T-helper 2 cell treated with Interferon-gamma antibody and Interleukin-4, amounts not matched to agents 100 ng/mL and 5 ng/mL, for 36 hours (primary cell): ENCODE results near the gene PMPCA. TPM values are rescaled to one million over a fixed set of nuclear protein-coding genes. Genes with fewer than 3 reads are reported as not detected.

Experiments used
- intact Hi-C: fragments of 100-400 bp; cut with micrococcal nuclease; formaldehyde crosslinking; loops from one replicate; pipeline ENCODE4 v1.15.1; 2023
- total RNA-seq: library from RNA; stranded (reverse); gene quantifications from 2 replicates; pipeline ENCODE4 v1.2.3, GENCODE V29; 2022

Gene PMPCA
- total RNA-seq, 1 donor from 2014 or later, result 58.5 TPM

GRCh38 chr9:136433043-136433715 is 22.7 kb downstream of the PMPCA start:
- intact Hi-C loops, result no loop called here

GRCh38 chr9:136433849-136434579 is 23.6 kb downstream of the PMPCA start:
- intact Hi-C loops, result no loop called here

- intact Hi-C loops, result no loop called here
These were observed 24.2 kb downstream of the PMPCA start for GRCh38 chr9:136434580-136435169.

GRCh38 chr9:136436055-136436634 is 25.7 kb downstream of the PMPCA start:
- intact Hi-C loops, result no loop called here

GRCh38 chr9:136437430-136437829 is 27.0 kb downstream of the PMPCA start:
- intact Hi-C loops, result no loop called here

- intact Hi-C loops, result loop anchor here (2.0 kb wide), 1 partner anchor 45 kb away; the partner anchor contains the start of gene SEC16A
These were observed 27.5 kb downstream of the PMPCA start for GRCh38 chr9:136437839-136438547.

- intact Hi-C loops, result loop anchor here (1.0 to 2.0 kb wide), 2 partner anchors 39 to 44 kb away; partner anchors contain the start of genes SEC16A and SNAPC4
These were observed 28.4 kb downstream of the PMPCA start for GRCh38 chr9:136438548-136439480.

- intact Hi-C loops, result loop anchor here (1.0 to 2.0 kb wide), 2 partner anchors 39 to 43 kb away; partner anchors contain the start of genes SEC16A and SNAPC4
These were observed 29.3 kb downstream of the PMPCA start, which contains the start of gene INPP5E for GRCh38 chr9:136439481-136440408. TSS of gene INPP5E (minus strand) at chr9:136439845. CDS start at chr9:136439419, 426 bp downstream.

- intact Hi-C loops, result no loop called here
These were observed 30.8 kb downstream of the PMPCA start for GRCh38 chr9:136441191-136441680.

- intact Hi-C loops, result no loop called here
These were observed 31.3 kb downstream of the PMPCA start for GRCh38 chr9:136441681-136442245.

GRCh38 chr9:136442265-136442664 is 31.8 kb downstream of the PMPCA start:
- intact Hi-C loops, result no loop called here

GRCh38 chr9:136443087-136443486 is 32.6 kb downstream of the PMPCA start:
- intact Hi-C loops, result no loop called here

- intact Hi-C loops, result no loop called here
These were observed 33.2 kb downstream of the PMPCA start for GRCh38 chr9:136443687-136444086.

GRCh38 chr9:136444102-136444501 is 33.6 kb downstream of the PMPCA start:
- intact Hi-C loops, result no loop called here

GRCh38 chr9:136445799-136446198 is 35.3 kb downstream of the PMPCA start:
- intact Hi-C loops, result no loop called here

GRCh38 chr9:136447173-136447778 is 36.8 kb downstream of the PMPCA start:
- intact Hi-C loops, result no loop called here

- intact Hi-C loops, result no loop called here
These were observed 38.2 kb downstream of the PMPCA start for GRCh38 chr9:136448655-136449054.
